Measurements from ENCODE around the gene PDE1A. TPM values are rescaled to one million over a fixed set of nuclear protein-coding genes. Genes with fewer than 3 reads are reported as not detected.

Gene PDE1A
- total and polyA plus RNA-seq, 10 of the 15 experiments (the other 5 are each of a cell fraction or from before 2014, with no cell fraction given), result 1.1 TPM; not detected in 9

- intact Hi-C loops (cut with micrococcal nuclease; ENCODE audit: unreplicated experiment) (no loop called here), in situ Hi-C loops (cut with MboI) (no loop called here)
- ChIA-PET POLR2A (no interaction called here), SMC1A (ENCODE audit: uncharacterized antibody, unreplicated experiment) (no interaction called here), CTCF (no interaction called here), RAD21 (ENCODE audit: unreplicated experiment) (no interaction called here)
- H3K4me3 ChIP-seq, result no peak overlapping the region
- no peak overlapping the region for H3K4me2 ChIP-seq (ENCODE audit: control insufficient read depth, insufficient read depth)
- no peaks in the 10 kb centered on the region for H4K20me1 ChIP-seq (ENCODE audit: control insufficient read depth, insufficient read depth)
- H3K27ac ChIP-seq (ENCODE audit: control insufficient read depth, insufficient read depth), result no peak overlapping the region
- no peak overlapping the region for H2AFZ ChIP-seq (ENCODE audit: control insufficient read depth, low read depth, low read length)
- no peaks in the 10 kb centered on the region for H3K27me3 ChIP-seq (replicated peaks in 1 of 2; ENCODE audit: control insufficient read depth in 2 of 2, insufficient read depth in 2 of 2, low read length in 1 of 2)
- H3K9me3 ChIP-seq (replicated peaks; ENCODE audit: control insufficient read depth, insufficient read depth, low read length), result no peaks in the 10 kb centered on the region
- DNase-seq (ENCODE audit: low read depth, low spot score) (no peak), ATAC-seq (no peak), FAIRE-seq (no peak)
- BruUV-seq (replicated peaks), result no TSS peak
- no peak overlapping the region for H3K9ac ChIP-seq (ENCODE audit: control insufficient read depth, insufficient read depth, low read length)
- H3K4me1 ChIP-seq (ENCODE audit: control insufficient read depth, insufficient read depth, low read length), result no peaks in the 10 kb centered on the region
- WGBS (ENCODE audit: insufficient coverage, insufficient replicate concordance, low lambda C conversion rate, missing lambda C conversion rate), result 18% methylated on average over 4 of the region's 4 CpGs
- no peaks in the 10 kb centered on the region for H3K36me3 ChIP-seq (ENCODE audit: control insufficient read depth in 2 of 2, insufficient read depth in 2 of 2, low read length in 1 of 2)
- no peaks in the 10 kb centered on the region for H3K79me2 ChIP-seq (ENCODE audit: control insufficient read depth, insufficient read depth, low read length)
- no peak for TF ChIP-seq ZBTB40 (IDR thresholded peaks at IDR 0.05; ENCODE audit: borderline replicate concordance)
- no peak for TF ChIP-seq NR2C2 (IDR thresholded peaks at IDR 0.05; ENCODE audit: borderline replicate concordance, control insufficient read depth, insufficient read length, low read depth)
- TF ChIP-seq BHLHE40 (IDR thresholded peaks at IDR 0.05; ENCODE audit: borderline replicate concordance in 1 of 2, low read depth in 2 of 2, low read length in 1 of 2), result no peak
- no peak for TF ChIP-seq EP300 (IDR thresholded peaks at IDR 0.05; ENCODE audit: borderline replicate concordance in 1 of 2, control insufficient read depth in 1 of 2, low read depth in 2 of 2, low read length in 2 of 2)
- no peak for TF ChIP-seq HSF1 (IDR thresholded peaks at IDR 0.05; ENCODE audit: low read depth, low read length)
- no peak for TF ChIP-seq PBX3 (IDR thresholded peaks at IDR 0.05; ENCODE audit: insufficient replicate concordance, low read depth, low read length)
- no peak for TF ChIP-seq E2F4 (IDR thresholded peaks at IDR 0.05; ENCODE audit: low read depth, low read length)
- TF ChIP-seq CHD4 (IDR thresholded peaks at IDR 0.05), result no peak
- TF ChIP-seq NFYB (IDR thresholded peaks at IDR 0.05; ENCODE audit: insufficient read depth, low read depth, low read length), result no peak
- TF ChIP-seq ZNF592 (IDR thresholded peaks at IDR 0.05), result no peak
These were observed 46.8 kb upstream of the PDE1A start for GRCh38 chr2:182473635-182474034.

All from GM12878 (cell line).